Activated naive CD4-positive, alpha-beta T cell treated with Interleukin-2 at 50 U/mL for 16 hours (primary cell): ENCODE data around the gene RASGRP3.

Experiments used
- DNase-seq: peaks from one replicate; pipeline ENCODE4 v3.0.0-alpha.2; 2020

RASGRP3 gene

GRCh38 chr2:33494155-33494779 is 17.8 kb downstream of the RASGRP3 start:
- no peak for DNase-seq

GRCh38 chr2:33494877-33495641 is 18.6 kb downstream of the RASGRP3 start:
- DNase-seq, result no peak

- no peak for DNase-seq
Observed at GRCh38 chr2:33495683-33496082, 19.2 kb downstream of the RASGRP3 start.

GRCh38 chr2:33496150-33496549 is 19.7 kb downstream of the RASGRP3 start:
- DNase-seq, result no peak

- no peak for DNase-seq
Observed at GRCh38 chr2:33496726-33497125, 20.3 kb downstream of the RASGRP3 start.

- DNase-seq, result no peak
Observed at GRCh38 chr2:33497221-33497650, 20.8 kb downstream of the RASGRP3 start.

- no peak for DNase-seq
Observed at GRCh38 chr2:33498291-33498956, 22.0 kb downstream of the RASGRP3 start.

GRCh38 chr2:33500177-33500576 is 23.7 kb downstream of the RASGRP3 start:
- no peak for DNase-seq

GRCh38 chr2:33502025-33502424 is 25.6 kb downstream of the RASGRP3 start:
- DNase-seq, result no peak

- no peak for DNase-seq
Observed at GRCh38 chr2:33503002-33503401, 26.6 kb downstream of the RASGRP3 start.

- no peak for DNase-seq
Observed at GRCh38 chr2:33505966-33506365, 29.5 kb downstream of the RASGRP3 start.

GRCh38 chr2:33509908-33510585 is 33.6 kb downstream of the RASGRP3 start:
- no peak for DNase-seq

GRCh38 chr2:33510586-33510968 is 34.1 kb downstream of the RASGRP3 start:
- DNase-seq, result no peak

GRCh38 chr2:33511141-33511540 is 34.7 kb downstream of the RASGRP3 start:
- DNase-seq, result no peak

GRCh38 chr2:33512112-33512511 is 35.7 kb downstream of the RASGRP3 start:
- no peak for DNase-seq

GRCh38 chr2:33513480-33513879 is 37.0 kb downstream of the RASGRP3 start:
- no peak for DNase-seq

- no peak for DNase-seq
Observed at GRCh38 chr2:33516456-33516995, 40.1 kb downstream of the RASGRP3 start.

GRCh38 chr2:33518200-33518599 is 41.8 kb downstream of the RASGRP3 start:
- DNase-seq, result no peak

GRCh38 chr2:33518929-33519328 is 42.5 kb downstream of the RASGRP3 start:
- no peak for DNase-seq

GRCh38 chr2:33521791-33522281 is 45.4 kb downstream of the RASGRP3 start:
- no peak for DNase-seq

- no peak for DNase-seq
Observed at GRCh38 chr2:33522576-33522975, 46.1 kb downstream of the RASGRP3 start.

- DNase-seq, result no peak
Observed at GRCh38 chr2:33525666-33526065, 49.2 kb downstream of the RASGRP3 start.

- DNase-seq, result no peak
Observed at GRCh38 chr2:33526132-33526531, 49.7 kb downstream of the RASGRP3 start.
